Measurements from ENCODE around the gene HAUS3.

Gene HAUS3

DNA sequence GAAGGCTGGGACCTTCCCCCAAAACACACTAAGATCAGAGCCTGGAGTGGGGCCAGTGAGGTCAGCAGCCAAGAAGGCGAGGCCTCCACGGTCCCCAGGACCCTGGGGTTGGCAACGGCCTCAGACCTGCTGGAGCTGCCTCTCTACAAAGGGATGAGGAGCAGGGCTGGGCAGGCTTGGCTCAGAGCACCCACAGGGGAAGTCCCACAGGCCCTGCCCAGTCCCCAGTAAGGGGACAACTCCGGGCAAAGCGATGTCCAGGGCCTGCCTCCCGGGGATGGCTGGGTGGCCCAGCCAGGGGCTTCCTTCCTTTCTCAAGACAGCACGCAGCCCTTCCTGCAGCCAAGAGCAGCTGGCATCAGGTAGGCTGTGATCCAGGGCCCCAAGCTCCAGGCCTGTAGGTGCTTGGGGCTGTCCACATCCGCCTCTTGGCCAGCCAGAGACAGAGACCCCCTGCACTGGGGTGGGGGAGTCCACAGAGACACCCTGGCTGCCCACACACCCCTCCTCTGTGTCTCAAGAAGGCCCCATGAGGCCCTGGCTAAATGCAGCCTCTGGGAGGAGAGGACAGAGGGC lies 14.3 kb upstream of the HAUS3 start:
- Histone ChIP-seq H3K36me3 (ENCODE audit: control insufficient read depth, insufficient read depth, low read length) (peaks cover 26% of the 10 kb centered on the region), H3K27me3 (replicated peaks; ENCODE audit: control insufficient read depth, insufficient read depth, low read length) (no peaks in the 10 kb centered on the region), H3K4me3 (replicated peaks; ENCODE audit: low read depth, low read length) (no peak overlapping the region)
- DNase-seq (ENCODE audit: extremely low read depth, insufficient read length), result peak; percentile 6
- TF ChIP-seq, protein P1, sequence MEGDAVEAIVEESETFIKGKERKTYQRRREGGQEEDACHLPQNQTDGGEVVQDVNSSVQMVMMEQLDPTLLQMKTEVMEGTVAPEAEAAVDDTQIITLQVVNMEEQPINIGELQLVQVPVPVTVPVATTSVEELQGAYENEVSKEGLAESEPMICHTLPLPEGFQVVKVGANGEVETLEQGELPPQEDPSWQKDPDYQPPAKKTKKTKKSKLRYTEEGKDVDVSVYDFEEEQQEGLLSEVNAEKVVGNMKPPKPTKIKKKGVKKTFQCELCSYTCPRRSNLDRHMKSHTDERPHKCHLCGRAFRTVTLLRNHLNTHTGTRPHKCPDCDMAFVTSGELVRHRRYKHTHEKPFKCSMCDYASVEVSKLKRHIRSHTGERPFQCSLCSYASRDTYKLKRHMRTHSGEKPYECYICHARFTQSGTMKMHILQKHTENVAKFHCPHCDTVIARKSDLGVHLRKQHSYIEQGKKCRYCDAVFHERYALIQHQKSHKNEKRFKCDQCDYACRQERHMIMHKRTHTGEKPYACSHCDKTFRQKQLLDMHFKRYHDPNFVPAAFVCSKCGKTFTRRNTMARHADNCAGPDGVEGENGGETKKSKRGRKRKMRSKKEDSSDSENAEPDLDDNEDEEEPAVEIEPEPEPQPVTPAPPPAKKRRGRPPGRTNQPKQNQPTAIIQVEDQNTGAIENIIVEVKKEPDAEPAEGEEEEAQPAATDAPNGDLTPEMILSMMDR (IDR thresholded peaks at IDR 0.05; ENCODE audit: insufficient read depth, low read length, poor library complexity, severe bottlenecking), result no peak

DNA sequence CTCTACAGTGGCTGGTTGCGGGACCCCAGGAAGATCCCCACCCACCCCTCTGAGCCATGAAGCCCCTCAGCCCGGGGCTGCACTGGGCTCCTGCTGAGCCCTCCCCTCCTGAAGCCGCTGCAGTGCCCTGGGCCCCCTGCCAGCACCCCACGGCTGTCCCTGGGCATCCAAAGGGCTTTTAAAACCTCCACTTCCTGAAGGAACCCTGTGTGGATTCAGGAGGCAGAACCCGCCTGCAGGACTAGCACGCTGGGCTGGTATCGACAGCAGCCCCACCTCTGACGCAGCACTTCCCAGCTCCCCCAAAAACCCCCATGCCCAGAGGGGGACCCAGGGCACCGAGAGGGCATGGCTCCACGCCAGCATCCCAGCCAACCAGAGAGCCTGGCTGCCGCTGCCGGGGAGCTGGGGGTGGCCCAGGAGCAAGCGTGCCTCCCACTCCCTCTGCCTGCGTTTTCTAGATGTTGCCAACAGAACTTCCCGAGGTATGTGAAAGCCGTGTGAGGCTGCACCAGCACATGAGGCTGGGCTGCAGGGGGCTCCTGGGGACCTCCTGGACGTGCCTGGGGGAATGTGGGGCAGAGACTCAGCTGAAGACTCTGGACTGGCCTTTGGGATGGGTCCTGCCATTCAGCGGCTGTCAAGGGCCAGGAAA lies 13.7 kb upstream of the HAUS3 start:
- peaks cover 28% of the 10 kb centered on the region for H3K36me3 ChIP-seq (ENCODE audit: control insufficient read depth, insufficient read depth, low read length)
- H3K27me3 ChIP-seq (replicated peaks; ENCODE audit: control insufficient read depth, insufficient read depth, low read length), result no peaks in the 10 kb centered on the region
- H3K4me3 ChIP-seq (replicated peaks; ENCODE audit: low read depth, low read length), result no peak overlapping the region
- TF ChIP-seq, protein P1 (IDR thresholded peaks at IDR 0.05; ENCODE audit: insufficient read depth, low read length, poor library complexity, severe bottlenecking), result no peak
- DNase-seq (ENCODE audit: extremely low read depth, insufficient read length), result peak; percentile 4

DNA sequence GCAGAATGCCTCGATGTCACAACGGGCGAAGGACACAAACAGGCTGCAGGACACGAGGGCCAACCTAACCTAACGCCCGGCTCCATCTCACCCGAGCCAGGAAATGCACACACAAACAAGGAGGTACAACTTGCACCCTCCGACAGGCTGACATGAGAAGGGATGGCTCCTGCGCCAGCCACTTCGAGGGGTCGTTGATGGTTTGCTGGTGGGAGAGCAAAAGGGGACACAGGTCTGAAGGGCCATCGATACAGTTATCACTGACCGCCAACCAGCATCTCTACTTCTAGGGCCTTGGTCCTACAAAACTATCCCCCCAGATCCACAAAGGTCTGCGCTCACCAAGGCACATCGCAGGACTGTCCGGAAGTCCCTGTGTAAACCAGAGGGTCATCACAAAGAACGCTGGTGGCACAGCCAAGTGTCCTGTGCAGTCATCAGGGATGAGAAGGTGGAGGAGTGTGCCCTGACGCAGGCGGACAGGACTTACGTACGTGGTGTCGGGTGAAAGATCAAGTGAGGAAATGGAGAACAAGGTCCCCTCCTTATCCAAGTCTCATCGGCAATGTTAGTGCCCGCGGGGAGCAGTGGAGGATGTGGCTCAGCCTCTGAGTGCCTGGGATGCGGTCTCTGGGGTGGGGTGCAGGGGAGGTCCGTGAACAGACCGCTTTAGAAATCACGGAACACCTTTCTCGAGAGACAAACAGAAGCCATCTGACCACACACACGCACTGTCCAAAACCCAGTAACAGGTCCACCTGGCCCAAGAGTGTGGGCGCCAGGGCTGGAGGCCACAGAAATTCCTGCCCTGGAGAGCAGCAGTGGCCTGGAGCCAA lies 13.0 kb upstream of the HAUS3 start:
- DNase-seq (ENCODE audit: extremely low read depth, insufficient read length), result peak; percentile 4
- Histone ChIP-seq H3K27me3 (replicated peaks; ENCODE audit: control insufficient read depth, insufficient read depth, low read length) (no peaks in the 10 kb centered on the region), H3K4me3 (replicated peaks; ENCODE audit: low read depth, low read length) (no peak overlapping the region), H3K36me3 (ENCODE audit: control insufficient read depth, insufficient read depth, low read length) (peaks cover 25% of the 10 kb centered on the region)
- TF ChIP-seq, protein P1 (IDR thresholded peaks at IDR 0.05; ENCODE audit: insufficient read depth, low read length, poor library complexity, severe bottlenecking), result no peak

DNA sequence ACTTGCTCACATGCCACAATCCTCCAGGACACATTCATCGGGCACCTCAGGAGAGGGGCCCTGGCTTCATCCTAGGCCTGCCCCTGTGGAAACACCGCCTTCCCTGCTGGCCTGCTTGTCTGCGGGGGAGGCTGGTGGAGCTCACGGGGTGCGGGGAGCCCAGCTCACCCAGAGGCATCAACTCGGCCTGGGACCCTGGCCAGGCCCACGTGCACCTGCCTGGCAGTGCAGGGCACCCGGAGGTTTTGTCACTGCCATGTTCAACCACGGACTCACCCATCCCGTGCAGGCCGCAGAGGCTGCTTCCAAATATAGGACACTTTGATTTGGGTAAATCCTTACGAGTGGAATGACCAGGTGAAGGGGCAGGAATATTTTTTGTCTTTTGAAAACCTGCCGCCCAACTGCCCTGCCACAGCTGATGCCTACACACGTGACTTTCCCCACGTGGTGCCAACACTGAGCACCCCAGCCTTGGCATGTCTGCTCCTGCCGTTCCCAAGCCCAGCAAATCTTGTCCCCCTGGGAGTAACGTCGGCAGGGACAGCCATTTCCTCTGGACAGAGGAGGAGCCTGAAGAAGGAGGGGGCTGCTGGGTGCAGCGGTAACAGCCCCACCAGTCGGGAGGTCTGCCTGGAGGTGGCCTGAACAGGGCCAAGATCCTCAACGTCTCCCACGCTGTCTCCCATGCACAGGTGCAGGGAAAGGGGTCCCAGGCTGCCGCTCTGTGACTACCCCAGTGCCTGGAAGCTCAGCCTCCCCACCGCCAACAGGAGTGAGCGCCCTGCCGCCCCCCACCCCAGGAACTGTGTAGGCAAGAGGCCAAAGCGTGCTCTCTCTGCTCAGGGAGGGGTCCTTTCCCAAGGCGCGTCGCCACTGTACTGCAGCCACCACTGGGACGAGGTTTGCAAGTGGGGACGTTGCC lies 11.5 kb upstream of the HAUS3 start:
- no peaks in the 10 kb centered on the region for H3K27me3 ChIP-seq (replicated peaks; ENCODE audit: control insufficient read depth, insufficient read depth, low read length)
- H3K36me3 ChIP-seq (ENCODE audit: control insufficient read depth, insufficient read depth, low read length), result peaks cover 22% of the 10 kb centered on the region
- no peak overlapping the region for H3K4me3 ChIP-seq (replicated peaks; ENCODE audit: low read depth, low read length)
- TF ChIP-seq, protein P1 (IDR thresholded peaks at IDR 0.05; ENCODE audit: insufficient read depth, low read length, poor library complexity, severe bottlenecking), result no peak
- DNase-seq (ENCODE audit: extremely low read depth, insufficient read length), result peak; percentile 3

DNA sequence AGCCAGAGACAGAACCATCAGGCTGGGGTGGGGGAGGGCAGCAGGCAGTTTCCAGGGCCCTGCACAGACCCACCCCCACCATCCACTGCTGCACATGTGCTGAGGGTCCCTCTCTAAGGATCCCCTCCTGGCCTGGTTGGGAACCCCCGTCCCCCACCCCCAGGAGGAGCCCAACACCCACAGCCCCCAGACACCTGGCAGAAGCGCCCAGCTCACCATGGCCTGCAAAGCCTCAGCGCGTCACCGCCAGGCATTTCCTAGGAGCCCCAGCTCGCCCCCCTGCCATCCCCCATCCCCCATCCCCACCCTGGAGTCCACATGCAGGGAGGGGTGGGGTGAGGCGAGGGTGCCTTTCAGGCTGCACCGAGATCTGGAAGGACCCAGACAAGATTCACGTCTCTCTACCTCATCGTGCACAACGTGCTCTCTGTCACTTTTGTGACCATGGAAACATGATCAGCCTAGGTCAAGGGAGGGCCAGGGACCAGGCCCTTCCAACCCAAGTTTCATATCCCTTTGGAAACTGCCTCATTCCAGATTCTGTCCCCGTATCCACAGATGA lies 10.7 kb upstream of the HAUS3 start:
- DNase-seq (ENCODE audit: extremely low read depth, insufficient read length), result no peak
- Histone ChIP-seq H3K36me3 (ENCODE audit: control insufficient read depth, insufficient read depth, low read length) (peaks cover 26% of the 10 kb centered on the region), H3K27me3 (replicated peaks; ENCODE audit: control insufficient read depth, insufficient read depth, low read length) (no peaks in the 10 kb centered on the region), H3K4me3 (replicated peaks; ENCODE audit: low read depth, low read length) (no peak overlapping the region)
- TF ChIP-seq, protein P1 (IDR thresholded peaks at IDR 0.05; ENCODE audit: insufficient read depth, low read length, poor library complexity, severe bottlenecking), result no peak
